GM19035 (cell line): ENCODE measurements around the gene ZCCHC14.
"Not testable (repeated sequence)": the region's sequence is repeated elsewhere in the genome, so short reads cannot be mapped to it uniquely, and the experiment has no call there.

ENCODE experiments used
- ATAC-seq: cut with Tn5 transposase; IDR thresholded peaks from one replicate; pipeline ENCODE4 v1.9.1; 2021; ENCODE audit not compliant: unreplicated experiment

ZCCHC14 gene

DNA sequence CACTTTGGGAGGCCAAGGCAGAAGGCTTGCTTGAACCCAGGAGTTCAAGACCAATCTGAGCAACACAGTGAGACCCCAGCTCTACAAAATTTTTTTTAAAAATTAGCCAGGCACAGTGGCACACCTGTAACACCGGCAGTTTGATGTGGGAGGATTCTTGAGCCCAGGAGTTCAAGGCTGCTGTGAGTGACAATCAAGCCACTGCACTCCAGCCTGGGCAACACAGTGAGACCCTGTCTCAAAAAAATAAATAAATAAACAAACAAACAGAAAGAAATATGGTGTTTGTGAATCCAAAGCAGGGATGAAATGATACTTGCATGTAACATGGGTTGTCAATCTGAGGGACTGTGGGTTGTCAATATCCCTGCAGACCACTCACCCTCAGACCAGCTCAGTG is 125.9 kb downstream of the ZCCHC14 start:
- no peak for ATAC-seq

DNA sequence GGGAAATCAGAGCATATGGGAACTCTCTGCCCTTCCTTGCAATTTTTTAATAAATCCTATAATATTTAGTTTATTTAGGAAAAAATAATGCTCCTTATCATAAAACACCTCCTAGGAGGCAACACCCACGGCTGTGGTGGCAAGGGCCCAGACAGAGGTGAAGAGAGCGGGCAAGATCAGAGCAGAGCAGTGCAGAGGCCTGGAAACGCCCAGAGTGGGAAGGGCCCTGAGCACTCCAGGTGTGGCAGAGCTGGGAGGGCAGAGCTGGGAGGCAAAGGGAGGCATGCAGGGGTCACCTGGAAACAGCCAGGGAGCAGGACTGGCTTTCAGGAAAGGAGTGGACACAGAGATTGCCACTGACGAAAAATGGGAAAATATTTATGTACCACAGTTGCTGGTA is 126.5 kb downstream of the ZCCHC14 start:
- ATAC-seq: no peak

DNA sequence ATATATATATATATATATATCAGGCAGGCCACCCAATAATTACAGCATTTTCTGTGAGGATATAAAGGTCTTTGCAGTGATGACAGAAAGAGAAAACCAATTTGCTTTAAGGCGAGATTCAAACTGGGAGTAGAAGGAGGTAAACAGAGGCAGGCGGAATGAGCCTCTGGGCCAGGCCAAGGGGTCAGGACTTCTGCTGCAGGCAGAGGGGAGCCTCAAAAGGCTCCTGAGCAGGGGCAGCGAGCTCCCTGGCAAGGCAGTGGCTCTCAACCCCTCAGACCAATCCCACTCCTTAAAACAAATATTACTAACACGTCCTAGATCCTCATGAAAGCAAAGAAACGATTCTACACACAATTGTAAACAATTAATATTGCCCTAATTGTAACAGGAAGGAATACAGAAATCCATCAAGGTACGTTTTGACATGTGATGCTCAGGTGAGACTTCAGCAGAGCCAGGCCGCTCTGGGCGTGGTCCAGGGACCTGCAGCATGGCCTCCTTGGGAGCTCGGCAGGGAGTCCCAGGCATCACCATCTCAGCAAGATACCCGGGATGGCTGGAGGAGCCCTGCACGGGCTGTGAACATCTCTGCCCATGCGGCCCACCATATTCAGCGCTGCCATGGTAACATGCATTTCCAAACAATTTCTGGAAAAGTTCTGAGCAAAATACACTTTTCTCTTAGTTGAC is 127.7 kb downstream of the ZCCHC14 start:
- no peak for ATAC-seq

DNA sequence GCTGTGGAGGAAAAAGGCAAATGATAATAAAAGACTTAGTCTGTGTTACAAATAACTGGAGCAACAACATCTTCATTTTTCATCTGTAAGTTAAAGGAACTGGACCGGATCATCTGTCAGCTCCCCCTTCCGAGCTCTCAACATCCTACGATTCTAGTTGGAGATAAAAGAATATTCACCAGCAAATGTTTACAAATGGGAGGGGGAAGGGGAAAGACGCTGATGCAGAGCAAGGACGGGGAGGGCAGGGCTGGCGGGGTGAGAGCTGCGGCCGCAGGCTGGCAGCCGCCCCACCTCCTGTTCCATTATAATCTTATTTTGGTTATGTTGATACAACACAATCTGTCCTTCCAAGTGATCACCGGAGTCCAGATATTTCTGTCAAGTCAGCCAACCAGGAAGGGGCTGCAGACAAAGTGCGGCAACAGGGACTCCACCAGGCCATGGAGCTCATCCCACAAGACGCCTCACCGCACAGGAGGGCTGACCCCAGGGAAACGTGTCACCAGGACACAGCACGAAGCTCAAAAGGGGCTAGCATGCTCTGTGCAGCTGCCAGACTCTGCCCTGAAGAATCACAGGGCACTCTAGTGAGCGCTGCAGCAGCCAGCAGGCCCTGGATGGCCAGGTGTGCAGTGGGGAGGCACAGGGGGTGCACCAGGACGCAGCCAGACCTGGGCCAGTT is 128.9 kb downstream of the ZCCHC14 start:
- no peak for ATAC-seq

DNA sequence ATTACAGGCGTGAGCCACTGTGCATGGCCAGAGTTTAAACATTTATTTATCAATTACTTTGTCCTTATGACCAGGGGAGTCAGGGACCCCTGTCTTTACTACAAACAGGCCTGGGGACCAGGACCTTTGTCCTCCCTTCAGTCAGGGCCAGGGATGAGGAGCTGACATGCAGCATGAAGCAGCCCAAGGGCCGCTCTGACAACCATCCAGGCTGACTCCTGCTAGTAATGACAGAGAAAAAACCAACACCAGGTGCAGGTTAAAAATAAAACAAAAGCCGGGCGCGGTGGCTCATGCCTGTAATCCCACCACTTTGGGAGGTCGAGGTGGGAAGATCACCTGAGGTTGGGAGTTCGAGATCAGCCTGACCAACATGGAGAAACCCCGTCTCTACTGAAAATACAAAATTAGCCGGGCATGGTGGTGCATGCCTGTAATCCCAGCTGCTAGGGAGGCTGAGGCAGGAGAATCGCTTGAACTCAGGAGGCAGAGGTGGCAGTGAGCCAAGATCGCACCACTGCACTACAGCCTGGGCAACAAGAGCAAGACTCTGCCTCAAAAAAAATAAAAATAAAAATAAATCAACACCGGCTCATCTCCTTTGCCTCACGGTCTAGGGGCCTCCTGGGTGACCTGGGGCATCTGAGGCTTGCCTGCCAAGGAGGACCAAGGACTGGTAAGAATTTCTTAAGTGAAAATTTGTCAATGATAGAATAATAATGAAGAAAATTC is 129.8 kb downstream of the ZCCHC14 start:
- not testable (repeated sequence) for ATAC-seq

DNA sequence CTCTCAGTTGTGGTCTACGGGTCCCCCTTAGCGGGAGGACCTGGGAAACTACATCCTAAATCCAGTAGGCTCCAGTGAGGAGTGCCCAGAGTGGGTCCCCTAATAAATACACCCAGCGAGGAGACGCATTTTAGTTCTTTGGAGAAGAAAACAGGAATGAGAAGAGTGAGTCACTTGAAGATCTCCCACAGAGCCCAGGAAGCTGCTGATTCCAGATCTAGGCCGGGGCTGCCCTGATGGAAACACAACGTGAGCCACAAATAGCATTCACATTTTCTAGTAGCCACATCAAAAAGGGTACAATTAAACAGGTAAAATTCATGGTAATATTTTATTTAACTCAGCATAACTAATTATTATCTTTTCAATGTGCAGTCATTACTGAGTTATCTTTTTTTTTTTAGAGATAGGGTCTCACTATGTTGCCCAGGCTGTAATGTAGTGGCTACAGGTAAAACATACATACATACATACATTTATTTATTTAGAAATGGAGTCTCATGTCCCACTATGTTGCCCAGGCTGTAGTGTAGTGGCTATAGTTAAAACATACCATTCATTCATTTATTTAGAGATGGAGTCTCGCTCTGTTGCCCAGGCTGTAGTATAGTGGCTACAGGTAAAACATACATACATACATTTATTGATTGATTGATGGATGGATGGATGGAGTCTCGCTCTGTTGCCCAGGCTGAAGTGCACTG is 130.8 kb downstream of the ZCCHC14 start:
- ATAC-seq: no peak

DNA sequence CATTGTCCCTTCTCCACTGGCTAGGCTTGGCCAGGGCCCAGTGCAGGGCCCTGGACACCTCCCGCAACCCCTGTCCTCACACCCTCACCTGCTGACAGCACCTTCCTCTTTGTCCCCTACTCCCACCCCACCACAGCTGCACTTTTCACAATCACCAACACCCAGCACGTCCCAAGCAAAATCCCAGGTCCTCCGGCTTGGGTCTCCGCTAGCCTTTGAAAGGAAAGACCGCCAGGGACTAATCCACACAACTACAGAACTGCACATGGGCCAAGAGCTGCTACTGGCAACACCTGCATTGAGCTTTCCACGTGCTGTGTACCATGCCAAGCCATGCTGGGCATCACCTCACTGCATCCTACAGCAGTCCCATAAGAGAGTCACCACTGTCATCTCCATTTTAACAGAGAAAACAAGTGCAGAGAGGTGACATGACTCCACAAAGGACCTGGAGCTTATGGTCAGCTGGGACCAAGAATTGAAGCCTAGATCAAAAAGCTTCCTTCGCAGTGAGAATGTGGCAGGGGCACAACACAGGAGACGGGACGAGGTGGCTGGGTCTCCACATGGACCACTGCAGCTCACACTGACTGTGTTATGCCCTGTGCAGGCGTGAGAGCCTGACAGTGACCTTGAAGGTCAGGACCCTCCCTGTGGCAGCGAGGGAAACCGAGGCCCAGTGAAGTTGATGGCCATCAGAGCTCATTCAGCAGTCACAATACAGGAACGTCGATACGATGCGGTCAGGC is 131.8 kb downstream of the ZCCHC14 start:
- ATAC-seq: no peak

DNA sequence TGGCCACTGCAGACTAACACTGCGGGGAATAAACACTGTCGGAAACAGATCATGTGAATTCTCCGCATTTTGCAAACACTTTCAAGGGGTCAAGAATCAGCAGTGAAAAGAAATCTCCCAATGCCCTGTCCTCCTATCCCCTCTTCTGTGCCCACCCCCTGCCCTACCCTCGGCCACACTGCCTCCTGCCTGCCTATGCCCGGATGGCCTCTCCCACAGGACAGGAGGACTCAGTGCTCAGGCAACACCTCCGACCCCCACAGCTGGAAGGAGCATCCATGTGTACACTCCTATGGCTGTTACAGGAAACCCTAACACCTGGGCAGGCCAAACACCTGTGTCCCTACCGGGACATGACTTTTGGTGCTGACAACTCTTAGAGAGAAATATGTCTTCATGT is 133.7 kb downstream of the ZCCHC14 start:
- no peak for ATAC-seq

DNA sequence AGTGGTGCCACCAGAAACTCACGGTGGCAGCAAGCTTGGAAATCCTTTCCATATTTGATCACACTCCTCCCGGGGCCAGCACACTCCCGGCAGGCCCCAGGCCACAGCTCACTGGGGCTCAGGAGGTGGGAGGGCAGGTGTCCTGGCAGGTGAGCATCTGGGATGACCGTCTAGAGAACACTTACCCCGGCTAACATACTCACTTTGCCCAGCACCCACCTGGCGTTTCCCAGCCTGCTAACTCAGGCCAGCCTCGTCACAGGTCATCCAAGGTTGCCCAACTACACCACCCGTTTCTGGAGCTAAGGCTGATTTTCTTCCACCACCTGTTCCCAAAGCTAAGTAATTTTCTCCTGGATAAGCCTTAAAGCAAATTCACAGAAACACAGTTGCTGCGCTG is 134.1 kb downstream of the ZCCHC14 start:
- no peak for ATAC-seq

DNA sequence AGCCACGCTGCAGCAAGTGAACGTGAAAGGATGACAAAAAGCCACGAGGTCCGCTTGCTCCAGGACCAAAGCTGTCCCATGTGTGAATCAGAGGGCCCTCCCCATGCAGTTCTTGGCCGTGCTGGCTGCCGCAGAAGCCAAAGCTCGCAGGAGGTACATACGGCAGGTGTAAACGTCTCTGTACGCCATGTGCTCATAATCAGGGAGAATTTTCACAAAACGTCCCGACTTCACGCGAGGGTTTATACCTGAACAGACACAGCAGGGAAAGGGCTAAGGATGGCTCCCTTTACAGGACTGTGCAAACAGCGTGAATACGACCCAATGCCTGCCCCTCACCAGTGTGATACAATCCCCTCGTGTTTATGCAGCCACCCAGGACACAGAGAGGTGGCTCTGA is 134.6 kb downstream of the ZCCHC14 start:
- no peak for ATAC-seq

DNA sequence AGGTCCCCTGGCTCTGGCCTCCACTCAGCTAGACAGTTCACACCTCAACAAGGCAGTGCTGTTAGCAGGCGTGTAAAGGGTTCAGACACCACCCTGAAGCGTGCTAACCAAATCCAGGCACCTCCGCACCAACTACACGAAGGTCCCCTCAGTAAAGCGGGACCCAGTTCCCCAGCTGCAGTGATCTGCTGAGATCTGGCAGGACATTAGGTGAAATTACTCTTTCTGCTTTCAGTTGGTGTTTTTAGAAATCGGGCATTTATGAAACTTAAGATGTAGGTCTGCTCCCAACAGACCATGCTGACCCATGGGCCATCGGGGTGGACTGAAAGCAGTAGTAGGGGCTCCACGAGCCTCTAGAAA is 136.4 kb downstream of the ZCCHC14 start:
- no peak for ATAC-seq
